HEK293 (cell line): ENCODE data around the gene SARM1.

Experiments
- CTCF ChIP-seq: fragments of 450-650 bp; formaldehyde crosslinking; IDR thresholded peaks from 2 replicates; pipeline ENCODE4 v1.5.1; 2016; ENCODE audit warnings: missing biosample characterization, missing genetic modification characterization
- ZBTB48 ChIP-seq: fragments of 450-650 bp; formaldehyde crosslinking; IDR thresholded peaks from 2 replicates; pipeline ENCODE4 v1.5.1; 2016; ENCODE audit warnings: missing biosample characterization, missing genetic modification characterization
- ZNF140 ChIP-seq: fragments of 450-650 bp; formaldehyde crosslinking; IDR thresholded peaks from 2 replicates; pipeline ENCODE4 v1.5.1; 2016; ENCODE audit warnings: missing biosample characterization, missing genetic modification characterization
- ZNF394 ChIP-seq: fragments of 450-650 bp; formaldehyde crosslinking; IDR thresholded peaks from 2 replicates; pipeline ENCODE4 v1.5.1; 2016; ENCODE audit warnings: missing biosample characterization, missing genetic modification characterization, mild to moderate bottlenecking, moderate library complexity, borderline replicate concordance
- ZNF423 ChIP-seq: fragments of 450-650 bp; formaldehyde crosslinking; IDR thresholded peaks from 2 replicates; pipeline ENCODE4 v1.5.1; 2016; ENCODE audit warnings: missing biosample characterization, missing genetic modification characterization
- ZNF561 ChIP-seq: fragments of 450-650 bp; IDR thresholded peaks from 2 replicates; pipeline ENCODE4 v1.5.1; 2018; ENCODE audit warnings: missing biosample characterization, missing genetic modification characterization, borderline replicate concordance
- ZNF626 ChIP-seq: fragments of 450-650 bp; sonication (Bioruptor Pico); formaldehyde crosslinking; IDR thresholded peaks from 2 replicates; pipeline ENCODE4 v1.5.1; 2018; ENCODE audit warnings: missing biosample characterization, missing genetic modification characterization, inconsistent platforms
- TF ChIP-seq, protein P1 (sequence below): fragments of 450-650 bp; formaldehyde crosslinking; IDR thresholded peaks from 2 replicates; pipeline ENCODE4 v1.5.1; 2016; ENCODE audit warnings: missing biosample characterization, missing genetic modification characterization
- TF ChIP-seq, protein P2 (sequence below): fragments of 450-650 bp; formaldehyde crosslinking; optimal IDR thresholded peaks from 2 replicates; pipeline ENCODE3; 2016; ENCODE audit warnings: missing biosample characterization, mild to moderate bottlenecking, missing genetic modification characterization
- TF ChIP-seq, protein P3 (sequence below): fragments of 450-650 bp; formaldehyde crosslinking; IDR thresholded peaks from 2 replicates; pipeline ENCODE4; 2016; ENCODE audit warnings: missing biosample characterization, missing genetic modification characterization
- TF ChIP-seq, protein P4 (sequence below): fragments of 450-650 bp; formaldehyde crosslinking; IDR thresholded peaks from 2 replicates; pipeline ENCODE4 v1.5.1; 2017; ENCODE audit warnings: missing biosample characterization, missing genetic modification characterization
- TF ChIP-seq, protein P5 (sequence below): sonication (generic); formaldehyde crosslinking; IDR thresholded peaks from 2 replicates; pipeline ENCODE4 v1.8.1; 2022; ENCODE audit warnings: mild to moderate bottlenecking, moderate library complexity, missing genetic modification reagents

- no peak for TF ChIP-seq ZNF423 (tag by site-specific recombination)
- no peak for TF ChIP-seq ZNF626
- no peak for TF ChIP-seq CTCF (tag by site-specific recombination)
- TF ChIP-seq, protein P1, sequence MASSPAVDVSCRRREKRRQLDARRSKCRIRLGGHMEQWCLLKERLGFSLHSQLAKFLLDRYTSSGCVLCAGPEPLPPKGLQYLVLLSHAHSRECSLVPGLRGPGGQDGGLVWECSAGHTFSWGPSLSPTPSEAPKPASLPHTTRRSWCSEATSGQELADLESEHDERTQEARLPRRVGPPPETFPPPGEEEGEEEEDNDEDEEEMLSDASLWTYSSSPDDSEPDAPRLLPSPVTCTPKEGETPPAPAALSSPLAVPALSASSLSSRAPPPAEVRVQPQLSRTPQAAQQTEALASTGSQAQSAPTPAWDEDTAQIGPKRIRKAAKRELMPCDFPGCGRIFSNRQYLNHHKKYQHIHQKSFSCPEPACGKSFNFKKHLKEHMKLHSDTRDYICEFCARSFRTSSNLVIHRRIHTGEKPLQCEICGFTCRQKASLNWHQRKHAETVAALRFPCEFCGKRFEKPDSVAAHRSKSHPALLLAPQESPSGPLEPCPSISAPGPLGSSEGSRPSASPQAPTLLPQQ = no peak
- TF ChIP-seq ZBTB48 (tag by site-specific recombination) = no peak
- TF ChIP-seq, protein P2, sequence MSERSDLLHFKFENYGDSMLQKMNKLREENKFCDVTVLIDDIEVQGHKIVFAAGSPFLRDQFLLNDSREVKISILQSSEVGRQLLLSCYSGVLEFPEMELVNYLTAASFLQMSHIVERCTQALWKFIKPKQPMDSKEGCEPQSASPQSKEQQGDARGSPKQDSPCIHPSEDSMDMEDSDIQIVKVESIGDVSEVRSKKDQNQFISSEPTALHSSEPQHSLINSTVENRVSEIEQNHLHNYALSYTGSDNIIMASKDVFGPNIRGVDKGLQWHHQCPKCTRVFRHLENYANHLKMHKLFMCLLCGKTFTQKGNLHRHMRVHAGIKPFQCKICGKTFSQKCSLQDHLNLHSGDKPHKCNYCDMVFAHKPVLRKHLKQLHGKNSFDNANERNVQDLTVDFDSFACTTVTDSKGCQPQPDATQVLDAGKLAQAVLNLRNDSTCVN (tag by site-specific recombination) = no peak
- TF ChIP-seq ZNF561 (tag by site-specific recombination) = no peak
- TF ChIP-seq, protein P3, sequence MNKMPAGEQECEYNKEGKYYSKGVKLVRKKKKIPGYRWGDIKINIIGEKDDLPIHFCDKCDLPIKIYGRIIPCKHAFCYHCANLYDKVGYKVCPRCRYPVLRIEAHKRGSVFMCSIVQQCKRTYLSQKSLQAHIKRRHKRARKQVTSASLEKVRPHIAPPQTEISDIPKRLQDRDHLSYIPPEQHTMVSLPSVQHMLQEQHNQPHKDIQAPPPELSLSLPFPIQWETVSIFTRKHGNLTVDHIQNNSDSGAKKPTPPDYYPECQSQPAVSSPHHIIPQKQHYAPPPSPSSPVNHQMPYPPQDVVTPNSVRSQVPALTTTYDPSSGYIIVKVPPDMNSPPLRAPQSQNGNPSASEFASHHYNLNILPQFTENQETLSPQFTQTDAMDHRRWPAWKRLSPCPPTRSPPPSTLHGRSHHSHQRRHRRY = no peak
- TF ChIP-seq ZNF140 (tag by site-specific recombination) = no peak
- TF ChIP-seq, protein P4, sequence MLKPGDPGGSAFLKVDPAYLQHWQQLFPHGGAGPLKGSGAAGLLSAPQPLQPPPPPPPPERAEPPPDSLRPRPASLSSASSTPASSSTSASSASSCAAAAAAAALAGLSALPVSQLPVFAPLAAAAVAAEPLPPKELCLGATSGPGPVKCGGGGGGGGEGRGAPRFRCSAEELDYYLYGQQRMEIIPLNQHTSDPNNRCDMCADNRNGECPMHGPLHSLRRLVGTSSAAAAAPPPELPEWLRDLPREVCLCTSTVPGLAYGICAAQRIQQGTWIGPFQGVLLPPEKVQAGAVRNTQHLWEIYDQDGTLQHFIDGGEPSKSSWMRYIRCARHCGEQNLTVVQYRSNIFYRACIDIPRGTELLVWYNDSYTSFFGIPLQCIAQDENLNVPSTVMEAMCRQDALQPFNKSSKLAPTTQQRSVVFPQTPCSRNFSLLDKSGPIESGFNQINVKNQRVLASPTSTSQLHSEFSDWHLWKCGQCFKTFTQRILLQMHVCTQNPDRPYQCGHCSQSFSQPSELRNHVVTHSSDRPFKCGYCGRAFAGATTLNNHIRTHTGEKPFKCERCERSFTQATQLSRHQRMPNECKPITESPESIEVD (tag by site-specific recombination) = no peak
- TF ChIP-seq ZNF394 (tag by site-specific recombination) = no peak
- TF ChIP-seq, protein P5, sequence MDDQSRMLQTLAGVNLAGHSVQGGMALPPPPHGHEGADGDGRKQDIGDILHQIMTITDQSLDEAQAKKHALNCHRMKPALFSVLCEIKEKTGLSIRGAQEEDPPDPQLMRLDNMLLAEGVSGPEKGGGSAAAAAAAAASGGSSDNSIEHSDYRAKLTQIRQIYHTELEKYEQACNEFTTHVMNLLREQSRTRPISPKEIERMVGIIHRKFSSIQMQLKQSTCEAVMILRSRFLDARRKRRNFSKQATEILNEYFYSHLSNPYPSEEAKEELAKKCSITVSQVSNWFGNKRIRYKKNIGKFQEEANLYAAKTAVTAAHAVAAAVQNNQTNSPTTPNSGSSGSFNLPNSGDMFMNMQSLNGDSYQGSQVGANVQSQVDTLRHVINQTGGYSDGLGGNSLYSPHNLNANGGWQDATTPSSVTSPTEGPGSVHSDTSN = no peak
These were observed 9.8 kb downstream of the SARM1 start for GRCh38 chr17:28381141-28381825.
